GM12878 (cell line): ENCODE results near the gene TEFM. TPM values are rescaled to one million over a fixed set of nuclear protein-coding genes. Genes with fewer than 3 reads are reported as not detected.

ENCODE experiments used
- ATAC-seq: fragments of 200-7000 bp; cut with Tn5 transposase; 3 replicates; pipeline ENCODE4 v1.9.1; 2020; ENCODE audit warnings: mild to moderate bottlenecking, moderate library complexity
- BruUV-seq: library from RNA; stranded (reverse); fragments of 400-500 nt; replicated peaks from 2 replicates; lab custom pipeline; 2021; lab: Mats Ljungman, UMichigan
- CTCF ChIA-PET: fragments of 300-600 bp; sonication (Branson Sonifier 250); formaldehyde crosslinking; extraction: SDS; loops from one replicate; lab custom pipeline; 2021; ENCODE audit warnings: inconsistent platforms; lab: Yijun Ruan, JAX
- POLR2A ChIA-PET: fragments of 350-600 bp; formaldehyde crosslinking; extraction: SDS; loops from one replicate; lab custom pipeline; 2021; ENCODE audit warnings: inconsistent platforms; lab: Charles Lee
- RAD21 ChIA-PET: fragments of 300-600 bp; sonication (Branson Sonifier 250); formaldehyde crosslinking; loops from one replicate; lab custom pipeline; 2023; ENCODE audit warnings: antibody characterized with exemption; ENCODE audit not compliant: unreplicated experiment; lab: Charles Lee
- SMC1A ChIA-PET: fragments of 300-600 bp; sonication (Branson Sonifier 250); formaldehyde crosslinking; loops from one replicate; lab custom pipeline; 2023; ENCODE audit not compliant: unreplicated experiment, uncharacterized antibody; lab: Charles Lee
- DNase-seq: peaks from one replicate; pipeline ENCODE4 v3.0.0-alpha.2; 2011; ENCODE audit warnings: low read depth, low spot score
- FAIRE-seq: peaks from 3 replicates; lab custom pipeline; 2011; peaks lifted over from hg19 to GRCh38; lab: Jason Lieb, UNC
- H2AFZ ChIP-seq: 2 replicates; pipeline ENCODE4 v1.6.0; 2011; ENCODE audit warnings: low read depth, low read length, control low read depth; ENCODE audit not compliant: control insufficient read depth
- H3K27ac ChIP-seq: 2 replicates; pipeline ENCODE4 v1.5.1; 2011; ENCODE audit warnings: control low read depth; ENCODE audit not compliant: control insufficient read depth, insufficient read depth
- H3K27me3 ChIP-seq, 2 experiments: replicated peaks in 1 of 2; 2 replicates each; pipeline versions ENCODE4 v1.6.0 to v1.6.1; 2011; ENCODE audit warnings: low read length in 1 of 2; ENCODE audit not compliant: control insufficient read depth in 2 of 2, insufficient read depth in 2 of 2
- H3K36me3 ChIP-seq, 2 experiments: 2 replicates each; pipeline ENCODE4 v1.5.1; 2011; ENCODE audit warnings: low read length in 1 of 2; ENCODE audit not compliant: control insufficient read depth in 2 of 2, insufficient read depth in 2 of 2
- H3K4me1 ChIP-seq: 2 replicates; pipeline ENCODE4 v1.6.1; 2011; ENCODE audit warnings: mild to moderate bottlenecking, low read length, moderate library complexity, mixed read lengths; ENCODE audit not compliant: control insufficient read depth, insufficient read depth
- H3K4me2 ChIP-seq: 2 replicates; pipeline ENCODE4 v1.6.0; 2011; ENCODE audit warnings: control low read depth; ENCODE audit not compliant: control insufficient read depth, insufficient read depth
- H3K4me3 ChIP-seq: fragments of 200-600 bp; sonication (generic); 2 replicates; pipeline ENCODE4 v1.5.1; 2016
- H3K79me2 ChIP-seq: 2 replicates; pipeline ENCODE4 v1.6.0; 2011; ENCODE audit warnings: low read length; ENCODE audit not compliant: control insufficient read depth, insufficient read depth
- H3K9ac ChIP-seq: 2 replicates; pipeline ENCODE4 v1.8.0; 2011; ENCODE audit warnings: low read length, control low read depth, mixed read lengths; ENCODE audit not compliant: control insufficient read depth, insufficient read depth
- H3K9me3 ChIP-seq: replicated peaks from 3 replicates; pipeline ENCODE4 v1.5.1; 2011; ENCODE audit warnings: mild to moderate bottlenecking, low read length; ENCODE audit not compliant: control insufficient read depth, insufficient read depth
- H4K20me1 ChIP-seq: 2 replicates; pipeline ENCODE4 v1.6.0; 2011; ENCODE audit not compliant: control insufficient read depth, insufficient read depth
- DPF2 ChIP-seq: fragments of 450-650 bp; IDR thresholded peaks from 2 replicates; pipeline ENCODE4 v1.6.1; 2017; ENCODE audit warnings: mild to moderate bottlenecking
- EED ChIP-seq: sonication (generic); IDR thresholded peaks from 2 replicates; pipeline ENCODE4 v1.6.1; 2016; ENCODE audit warnings: antibody characterized with exemption, low read depth
- ETV6 ChIP-seq, 2 experiments: fragments of 450-650 bp in 1 of 2; IDR thresholded peaks in 1 of 2; conservative IDR thresholded peaks in 1 of 2; 2 replicates each; pipeline ENCODE4 v1.6.1; 2014; ENCODE audit warnings: antibody characterized with exemption in 1 of 2, borderline replicate concordance in 1 of 2, low read depth in 1 of 2, mild to moderate bottlenecking in 1 of 2, moderate library complexity in 1 of 2
- KLF5 ChIP-seq: fragments of 450-650 bp; IDR thresholded peaks from 2 replicates; pipeline ENCODE4 v1.6.1; 2014; ENCODE audit warnings: mild to moderate bottlenecking; ENCODE audit not compliant: partially characterized antibody
- MXI1 ChIP-seq: fragments of 150-350 bp; IDR thresholded peaks from 2 replicates; pipeline ENCODE4 v1.6.1; 2011; ENCODE audit warnings: low read depth, mild to moderate bottlenecking, inconsistent platforms, low read length, improper control_type of control experiment
- SREBF2 ChIP-seq: IDR thresholded peaks from 2 replicates; pipeline ENCODE4 v1.6.1; 2012; ENCODE audit warnings: mild to moderate bottlenecking, low read length
- SRF ChIP-seq, 2 experiments: IDR thresholded peaks; 2 replicates each; pipeline ENCODE4 v1.6.1; 2011; ENCODE audit warnings: low read depth in 2 of 2, low read length in 2 of 2, mild to moderate bottlenecking in 1 of 2, moderate library complexity in 1 of 2
- TCF3 ChIP-seq: IDR thresholded peaks from 2 replicates; pipeline ENCODE4 v1.6.1; 2012; ENCODE audit warnings: low read depth, mild to moderate bottlenecking, low read length, borderline replicate concordance; ENCODE audit not compliant: insufficient read depth
- WRNIP1 ChIP-seq: IDR thresholded peaks from 2 replicates; pipeline ENCODE4 v1.6.1; 2011; ENCODE audit warnings: low read depth, low read length, improper control_type of control experiment, borderline replicate concordance
- ZNF274 ChIP-seq: IDR thresholded peaks from one replicate; pipeline ENCODE4 v1.8.0; 2011; ENCODE audit not compliant: insufficient read length, insufficient read depth
- ZNF384 ChIP-seq: IDR thresholded peaks from 2 replicates; pipeline ENCODE4 v1.6.1; 2012; ENCODE audit warnings: low read depth, mild to moderate bottlenecking, low read length, improper control_type of control experiment, borderline replicate concordance
- ZSCAN29 ChIP-seq: fragments of 450-650 bp; IDR thresholded peaks from 2 replicates; pipeline ENCODE4 v1.6.1; 2017; ENCODE audit warnings: mild to moderate bottlenecking, moderate library complexity
- WGBS: methylation state at CpG from one replicate; pipeline ENCODE4 v1.1.6; 2016; ENCODE audit warnings: low lambda C conversion rate; ENCODE audit not compliant: insufficient replicate concordance, insufficient coverage; ENCODE audit errors: missing lambda C conversion rate; 5-methylcytosine and 5-hydroxymethylcytosine counted together
- in situ Hi-C: fragments of 300-500 bp; cut with MboI; formaldehyde crosslinking; loops from 9 replicates; pipeline ENCODE4 v1.14.3; 2018; ENCODE audit warnings: mixed read lengths
- intact Hi-C: fragments of 100-400 bp; cut with micrococcal nuclease; formaldehyde crosslinking; loops from one replicate; pipeline ENCODE4 v1.14.2; 2022; ENCODE audit not compliant: unreplicated experiment
- polyA plus RNA-seq, 11 experiments: library from polyadenylated mRNA; depleted of rRNA in 4 of 11; unstranded in 6 of 11; stranded (reverse) in 5 of 11; fragments of >200 nt; fragmentation: Nextera tagmentation in 4 of 11; fragmentation: Illumina TruSeq in 1 of 11; extraction: Ambion mirVana in 4 of 11; extraction: Trizol in 1 of 11; gene quantifications; 1 replicate in 1 of 11; 2 replicates in 10 of 11; pipeline versions ENCODE4 v1.2.1 to v1.2.3, GENCODE V29; 2011 to 2016; ENCODE audit warnings: inconsistent platforms in 2 of 11, missing spikeins in 2 of 11, low read depth in 1 of 11
- total RNA-seq, 4 experiments: library from RNA; depleted of rRNA in 3 of 4; stranded (reverse); fragments of >200 nt in 3 of 4; fragmentation: Illumina TruSeq in 1 of 4; extraction: Trizol in 1 of 4; gene quantifications; 2 replicates each; pipeline versions ENCODE4 v1.2.1 to v1.2.3, GENCODE V29; 2013 to 2021
- TF ChIP-seq, protein P1 (sequence below): fragments of 450-650 bp; IDR thresholded peaks from 2 replicates; pipeline ENCODE4 v1.6.1; 2017; ENCODE audit warnings: borderline replicate concordance
- TF ChIP-seq, protein P2 (sequence below): IDR thresholded peaks from 2 replicates; pipeline ENCODE4 v1.6.1; 2011; ENCODE audit warnings: borderline replicate concordance, low read depth, mild to moderate bottlenecking, moderate library complexity, low read length; ENCODE audit not compliant: insufficient read depth, poor library complexity, severe bottlenecking

The TEFM gene
- total and polyA plus RNA-seq, 10 of the 15 experiments (the other 5 are each of a cell fraction or from before 2014, with no cell fraction given): 11.5 to 57.1 (median 28.6) TPM

DNA sequence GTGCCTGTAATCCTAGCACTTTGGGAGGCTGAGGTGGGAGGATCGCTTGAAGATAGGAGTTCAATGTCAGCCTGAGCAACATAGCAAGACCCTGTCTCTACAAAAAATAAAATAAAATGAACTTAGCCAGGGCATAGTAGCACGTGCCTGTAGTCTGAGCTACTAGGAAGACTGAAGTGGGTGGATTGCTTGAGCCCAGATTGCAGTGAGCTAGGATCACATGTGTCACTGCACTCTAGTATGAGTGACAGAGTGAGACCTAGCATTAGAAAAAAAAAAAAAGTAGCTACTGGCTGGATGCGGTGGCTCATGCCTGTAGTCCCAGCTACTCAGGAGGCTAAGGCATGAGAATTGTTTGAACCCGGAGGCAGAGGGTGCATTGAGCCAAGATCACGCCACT is 21.7 kb upstream of the TEFM start:
- BruUV-seq: no TSS peak
- Histone ChIP-seq H3K4me1 (peaks cover 6% of the 10 kb centered on the region), H3K36me3 (no peaks in the 10 kb centered on the region), H3K9me3 (no peaks in the 10 kb centered on the region), H3K4me2 (no peak overlapping the region), H3K27ac (no peak overlapping the region), H3K79me2 (no peaks in the 10 kb centered on the region), H2AFZ (no peak overlapping the region), H3K4me3 (no peak overlapping the region), H3K9ac (no peak overlapping the region), H3K27me3 (peaks cover 0 to under 1% of the 10 kb centered on the region in 2 experiments; a peak in 2 of 4 replicates), H4K20me1 (no peaks in the 10 kb centered on the region)
- ChIA-PET SMC1A (interaction anchor here (0.6 to 2.6 kb wide), 2 partner anchors 10 to 12 kb away, joined by 3 to 7 read pairs; no protein-coding TSS in a partner anchor), RAD21 (interaction anchor here (0.9 kb wide), 1 partner anchor 13 kb away, joined by 3 read pairs; no protein-coding TSS in a partner anchor), CTCF (interaction anchor here (0.5 to 1.3 kb wide), 3 partner anchors 13 to 87 kb away, joined by 3 read pairs; no protein-coding TSS in a partner anchor), POLR2A (interaction anchor here (0.6 kb wide), 1 partner anchor 606 kb away, joined by 4 read pairs; no protein-coding TSS in a partner anchor)
- no peak for DNase-seq
- 77% methylated on average over 4 of the region's 5 CpGs for WGBS
- FAIRE-seq: no peak
- no peak for ATAC-seq
- in situ Hi-C loops: no loop called here
- TF ChIP-seq ZNF384: no peak
- TF ChIP-seq ZSCAN29: no peak
- TF ChIP-seq ZNF274: no peak
- intact Hi-C loops: no loop called here

DNA sequence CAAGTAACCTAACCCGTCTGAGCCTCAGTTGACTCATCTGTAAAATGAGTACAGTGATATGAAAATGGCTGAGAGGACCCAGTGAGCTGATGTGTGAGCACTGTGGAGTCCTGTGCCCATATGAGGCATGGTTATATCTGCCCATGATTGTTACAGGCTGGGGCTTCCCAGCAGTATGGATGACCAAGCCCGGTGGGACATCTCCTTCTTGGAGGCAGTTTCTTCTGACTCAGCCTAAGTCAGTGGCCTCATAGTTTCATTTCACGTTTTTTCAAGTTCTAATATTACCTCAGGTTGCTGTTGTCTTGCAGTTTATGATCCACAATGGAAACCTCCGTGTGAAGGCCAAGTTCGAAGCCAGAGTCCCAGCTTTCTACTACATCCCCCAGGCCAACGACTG is 20.5 kb upstream of the TEFM start:
- Histone ChIP-seq H3K36me3 (no peaks in the 10 kb centered on the region), H3K4me3 (no peak overlapping the region), H3K4me2 (no peak overlapping the region), H4K20me1 (no peaks in the 10 kb centered on the region), H3K27me3 (peaks cover 0 to 2% of the 10 kb centered on the region in 2 experiments; a peak in 2 of 4 replicates), H3K4me1 (peaks cover 6% of the 10 kb centered on the region), H3K9ac (no peak overlapping the region), H3K27ac (no peak overlapping the region), H2AFZ (no peak overlapping the region), H3K9me3 (no peaks in the 10 kb centered on the region), H3K79me2 (no peaks in the 10 kb centered on the region)
- SMC1A ChIA-PET: interaction anchor here (1.0 to 1.6 kb wide), 2 partner anchors 13 to 15 kb away, joined by 3 to 4 read pairs; no protein-coding TSS in a partner anchor
- WGBS: 36% methylated on average over 6 of the region's 6 CpGs
- RAD21 ChIA-PET: no interaction called here
- FAIRE-seq (no peak), ATAC-seq (peak; percentile 34), DNase-seq (no peak)
- CTCF ChIA-PET: no interaction called here
- intact Hi-C loops (no loop called here), in situ Hi-C loops (no loop called here)
- TF ChIP-seq ETV6 (conservative IDR thresholded peaks at IDR 0.05 in 1 of 2, IDR thresholded peaks at IDR 0.05 in 1 of 2; ENCODE audit: borderline replicate concordance in 1 of 2, low read depth in 1 of 2) (no peak), TCF3 (no peak), SREBF2 (no peak), KLF5 (no peak), DPF2 (no peak), EED (peak; percentile 87), WRNIP1 (no peak), ZSCAN29 (no peak), SRF (IDR thresholded peaks at IDR 0.05; ENCODE audit: low read depth in 2 of 2, low read length in 2 of 2) (peak in 1 of 2 experiments; percentile 62; a peak in 1 of 4 replicates), MXI1 (no peak)
- TF ChIP-seq, protein P1, sequence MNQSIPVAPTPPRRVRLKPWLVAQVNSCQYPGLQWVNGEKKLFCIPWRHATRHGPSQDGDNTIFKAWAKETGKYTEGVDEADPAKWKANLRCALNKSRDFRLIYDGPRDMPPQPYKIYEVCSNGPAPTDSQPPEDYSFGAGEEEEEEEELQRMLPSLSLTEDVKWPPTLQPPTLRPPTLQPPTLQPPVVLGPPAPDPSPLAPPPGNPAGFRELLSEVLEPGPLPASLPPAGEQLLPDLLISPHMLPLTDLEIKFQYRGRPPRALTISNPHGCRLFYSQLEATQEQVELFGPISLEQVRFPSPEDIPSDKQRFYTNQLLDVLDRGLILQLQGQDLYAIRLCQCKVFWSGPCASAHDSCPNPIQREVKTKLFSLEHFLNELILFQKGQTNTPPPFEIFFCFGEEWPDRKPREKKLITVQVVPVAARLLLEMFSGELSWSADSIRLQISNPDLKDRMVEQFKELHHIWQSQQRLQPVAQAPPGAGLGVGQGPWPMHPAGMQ: no peak
- TF ChIP-seq, protein P2, sequence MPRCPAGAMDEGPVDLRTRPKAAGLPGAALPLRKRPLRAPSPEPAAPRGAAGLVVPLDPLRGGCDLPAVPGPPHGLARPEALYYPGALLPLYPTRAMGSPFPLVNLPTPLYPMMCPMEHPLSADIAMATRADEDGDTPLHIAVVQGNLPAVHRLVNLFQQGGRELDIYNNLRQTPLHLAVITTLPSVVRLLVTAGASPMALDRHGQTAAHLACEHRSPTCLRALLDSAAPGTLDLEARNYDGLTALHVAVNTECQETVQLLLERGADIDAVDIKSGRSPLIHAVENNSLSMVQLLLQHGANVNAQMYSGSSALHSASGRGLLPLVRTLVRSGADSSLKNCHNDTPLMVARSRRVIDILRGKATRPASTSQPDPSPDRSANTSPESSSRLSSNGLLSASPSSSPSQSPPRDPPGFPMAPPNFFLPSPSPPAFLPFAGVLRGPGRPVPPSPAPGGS: peak; percentile 70
- no TSS peak for BruUV-seq
- POLR2A ChIA-PET: no interaction called here
